ENCODE measurements around the gene CDH24. TPM values are rescaled to one million over a fixed set of nuclear protein-coding genes. Genes with fewer than 3 reads are reported as not detected.
A peak's percentile ranks its signal among the peaks of the same experiment; 100 is the strongest.
"Not testable (repeated sequence)": the region's sequence is repeated elsewhere in the genome, so short reads cannot be mapped to it uniquely, and the experiment has no call there.

Gene CDH24
- total RNA-seq, 1 experiment from 2014 or later, result 9.1 TPM

DNA sequence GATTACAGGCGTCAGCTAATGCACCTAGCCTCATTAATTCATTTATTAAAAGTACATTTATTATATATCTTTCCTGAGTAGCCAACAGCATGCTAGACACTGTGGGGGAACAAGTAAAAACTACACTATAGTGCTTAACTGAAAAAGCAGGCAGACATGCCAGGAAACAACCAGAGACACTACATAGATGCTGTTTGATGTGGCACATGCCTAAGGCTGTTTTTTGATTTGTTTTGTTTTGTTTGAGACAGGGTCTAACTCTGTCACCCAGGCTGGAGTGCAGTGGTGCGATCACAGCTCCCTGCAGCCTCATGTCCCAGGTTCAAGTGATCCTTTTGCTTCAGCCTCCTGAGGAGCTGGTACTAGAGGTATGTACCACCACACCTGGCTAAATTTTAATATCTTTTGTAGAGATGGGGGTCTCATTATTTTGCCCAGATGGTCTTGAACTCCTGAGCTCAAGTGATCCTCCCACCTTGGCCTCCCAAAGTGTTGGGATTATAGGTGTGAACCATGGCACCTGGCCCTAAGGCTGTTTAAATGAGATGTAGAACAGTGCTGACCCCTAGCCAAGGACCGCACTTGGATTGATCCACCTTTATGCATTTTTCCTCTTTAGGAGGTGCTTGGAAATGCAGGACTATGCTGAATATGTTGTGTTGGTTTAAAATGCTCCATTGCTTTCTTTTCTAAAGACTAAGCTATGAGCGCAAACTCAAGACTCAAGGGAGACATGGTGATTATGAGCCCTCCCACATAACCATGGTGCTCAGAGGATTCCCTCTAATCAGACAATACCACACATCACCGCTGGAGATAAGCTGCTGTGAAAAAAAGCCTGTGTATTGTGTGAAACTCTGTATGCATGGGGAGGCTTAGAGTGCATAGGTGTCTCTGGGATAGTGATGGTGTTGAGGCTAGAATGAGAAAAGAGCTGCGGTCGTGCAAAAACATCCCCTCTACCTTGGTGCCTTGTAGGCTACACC is 36.9 kb downstream of the CDH24 start:
- DNase-seq (ENCODE audit: low read depth in 1 of 2, low spot score in 2 of 2), result no peak
- Histone ChIP-seq H3K9me3 (replicated peaks) (no peaks in the 10 kb centered on the region), H3K4me1 (replicated peaks) (peaks cover 5% of the 10 kb centered on the region), H3K27me3 (replicated peaks) (no peaks in the 10 kb centered on the region), H3K27ac (no peak overlapping the region), H3K4me3 (no peak overlapping the region), H3K36me3 (peaks cover 6% of the 10 kb centered on the region)

DNA sequence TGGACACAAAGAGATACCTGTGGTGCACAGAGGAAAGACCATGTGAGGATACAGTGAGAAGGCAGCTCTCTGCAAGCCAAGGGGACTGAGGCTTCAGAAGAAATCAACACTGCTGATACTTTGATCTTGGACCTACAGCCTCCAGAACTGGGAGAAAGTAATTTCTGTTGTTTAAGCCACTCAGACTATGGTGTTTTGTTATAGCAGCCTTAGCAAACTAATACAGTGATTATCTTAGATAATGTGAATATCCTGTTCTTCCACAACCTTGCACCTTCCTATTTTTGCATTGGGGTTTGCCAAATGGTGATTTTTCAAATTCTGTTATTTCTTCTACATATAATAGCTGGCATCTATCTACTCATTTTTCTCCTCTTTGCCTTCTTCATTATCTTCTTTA is 39.2 kb downstream of the CDH24 start:
- no peaks in the 10 kb centered on the region for H3K9me3 ChIP-seq (replicated peaks)
- H3K27ac ChIP-seq, result no peak overlapping the region
- no peaks in the 10 kb centered on the region for H3K27me3 ChIP-seq (replicated peaks)
- peaks cover 5% of the 10 kb centered on the region for H3K4me1 ChIP-seq (replicated peaks)
- DNase-seq (ENCODE audit: low read depth in 1 of 2, low spot score in 2 of 2), result no peak
- H3K4me3 ChIP-seq, result no peak overlapping the region
- no peaks in the 10 kb centered on the region for H3K36me3 ChIP-seq

DNA sequence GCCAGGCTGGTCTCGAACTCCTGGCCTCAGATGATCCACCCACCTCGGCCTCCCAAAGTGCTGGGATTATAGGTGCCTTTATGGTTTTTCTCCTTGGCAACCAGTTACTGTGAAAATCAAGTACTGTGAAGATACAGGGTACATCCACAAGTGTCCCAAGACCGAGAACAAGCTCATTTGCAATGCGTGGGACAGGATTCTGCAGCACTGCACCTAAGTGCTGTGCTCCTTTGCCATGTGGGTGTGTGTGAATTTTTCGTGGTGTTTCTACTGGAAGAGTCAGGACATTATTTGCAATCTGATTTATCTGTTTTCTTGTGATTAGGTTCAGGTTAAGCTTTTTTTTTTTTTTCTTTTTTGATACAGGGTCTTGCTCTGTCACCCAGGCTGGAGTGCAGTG is 40.2 kb downstream of the CDH24 start:
- no peaks in the 10 kb centered on the region for H3K27me3 ChIP-seq (replicated peaks)
- no peaks in the 10 kb centered on the region for H3K9me3 ChIP-seq (replicated peaks)
- DNase-seq (ENCODE audit: low read depth in 1 of 2, low spot score in 2 of 2), result no peak
- H3K27ac ChIP-seq, result no peak overlapping the region
- no peak overlapping the region for H3K4me3 ChIP-seq
- peaks cover 5% of the 10 kb centered on the region for H3K4me1 ChIP-seq (replicated peaks)
- no peaks in the 10 kb centered on the region for H3K36me3 ChIP-seq

DNA sequence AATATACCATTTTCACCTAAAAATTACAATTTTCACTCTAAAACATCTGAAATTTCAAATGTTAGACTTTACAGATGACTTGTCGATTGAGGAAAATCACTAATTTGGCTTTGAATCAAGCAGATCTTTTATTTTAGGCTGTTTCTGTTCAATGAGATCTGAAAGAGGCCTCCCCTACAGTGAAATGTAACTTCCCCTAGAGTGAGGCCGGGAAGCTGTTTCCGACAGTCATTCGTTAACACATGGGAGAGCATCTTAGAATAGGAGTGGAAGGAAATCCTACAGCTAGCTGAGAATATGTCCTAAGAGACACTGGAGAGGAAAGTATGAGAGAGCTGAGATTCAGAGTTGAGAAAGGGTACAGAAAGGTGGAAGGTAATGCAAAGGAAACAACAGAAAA is 41.7 kb downstream of the CDH24 start:
- H3K27ac ChIP-seq, result no peak overlapping the region
- no peak for DNase-seq (ENCODE audit: low read depth in 1 of 2, low spot score in 2 of 2)
- no peaks in the 10 kb centered on the region for H3K36me3 ChIP-seq
- H3K9me3 ChIP-seq (replicated peaks), result no peaks in the 10 kb centered on the region
- H3K4me3 ChIP-seq, result no peak overlapping the region
- H3K4me1 ChIP-seq (replicated peaks), result peaks cover 5% of the 10 kb centered on the region
- H3K27me3 ChIP-seq (replicated peaks), result no peaks in the 10 kb centered on the region

DNA sequence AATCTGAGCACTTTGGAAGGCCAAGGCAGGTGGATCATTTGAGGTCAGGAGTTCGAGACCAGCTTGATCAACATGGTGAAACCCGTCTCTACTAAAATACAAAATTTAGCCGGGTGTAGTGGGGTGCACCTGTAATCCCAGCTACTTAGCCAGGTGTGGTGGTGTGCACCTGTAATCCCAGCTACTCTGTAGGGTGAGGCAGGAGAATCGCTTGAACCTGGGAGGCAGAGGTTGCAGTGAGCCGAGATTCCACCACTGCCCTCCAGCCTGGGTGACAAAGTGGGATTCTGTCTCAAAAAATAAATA is 43.6 kb downstream of the CDH24 start:
- not testable (repeated sequence) for H3K36me3 ChIP-seq; H3K27me3 ChIP-seq (replicated peaks); H3K9me3 ChIP-seq (replicated peaks); H3K27ac ChIP-seq; H3K4me3 ChIP-seq; DNase-seq (ENCODE audit: low read depth in 1 of 2, low spot score in 2 of 2)
- H3K4me1 ChIP-seq (replicated peaks), result peaks cover 24% of the 10 kb centered on the region

DNA sequence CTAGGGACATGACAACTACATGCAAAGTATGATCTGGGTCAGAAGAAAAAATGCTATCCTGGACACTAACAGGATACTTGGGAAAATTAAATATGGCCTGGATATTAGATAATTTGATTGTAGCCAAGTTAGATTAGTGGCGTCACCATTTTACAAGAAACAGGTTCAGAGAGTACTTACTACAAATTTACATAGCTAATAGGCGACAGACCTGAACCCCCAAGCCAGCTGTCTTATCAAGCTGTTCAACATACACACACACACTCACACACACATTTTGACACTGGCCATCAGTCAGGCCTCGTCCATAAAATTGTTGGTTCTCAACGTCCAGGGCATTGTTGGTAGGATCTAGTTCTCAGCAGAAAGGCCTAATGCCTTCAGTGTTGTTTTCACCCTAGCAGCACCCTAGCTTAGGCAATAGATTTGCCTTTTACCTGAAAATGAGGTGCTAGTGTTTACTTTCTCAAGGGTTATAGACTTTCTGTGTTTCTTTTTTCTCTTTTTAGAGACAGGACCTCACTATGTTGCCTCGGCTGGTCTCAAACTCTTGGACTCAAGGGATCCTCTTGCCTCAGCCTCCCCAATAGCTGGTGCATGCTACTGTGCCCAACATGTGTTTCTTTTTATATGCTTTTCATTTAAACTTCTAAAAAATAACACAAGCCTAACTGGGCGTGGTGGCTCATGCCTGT is 44.1 kb downstream of the CDH24 start:
- no peaks in the 10 kb centered on the region for H3K27me3 ChIP-seq (replicated peaks)
- H3K4me3 ChIP-seq, result no peak overlapping the region
- no peak for DNase-seq (ENCODE audit: low read depth in 1 of 2, low spot score in 2 of 2)
- H3K4me1 ChIP-seq (replicated peaks), result peaks cover 26% of the 10 kb centered on the region
- H3K27ac ChIP-seq, result no peak overlapping the region
- no peaks in the 10 kb centered on the region for H3K9me3 ChIP-seq (replicated peaks)
- H3K36me3 ChIP-seq, result no peaks in the 10 kb centered on the region

DNA sequence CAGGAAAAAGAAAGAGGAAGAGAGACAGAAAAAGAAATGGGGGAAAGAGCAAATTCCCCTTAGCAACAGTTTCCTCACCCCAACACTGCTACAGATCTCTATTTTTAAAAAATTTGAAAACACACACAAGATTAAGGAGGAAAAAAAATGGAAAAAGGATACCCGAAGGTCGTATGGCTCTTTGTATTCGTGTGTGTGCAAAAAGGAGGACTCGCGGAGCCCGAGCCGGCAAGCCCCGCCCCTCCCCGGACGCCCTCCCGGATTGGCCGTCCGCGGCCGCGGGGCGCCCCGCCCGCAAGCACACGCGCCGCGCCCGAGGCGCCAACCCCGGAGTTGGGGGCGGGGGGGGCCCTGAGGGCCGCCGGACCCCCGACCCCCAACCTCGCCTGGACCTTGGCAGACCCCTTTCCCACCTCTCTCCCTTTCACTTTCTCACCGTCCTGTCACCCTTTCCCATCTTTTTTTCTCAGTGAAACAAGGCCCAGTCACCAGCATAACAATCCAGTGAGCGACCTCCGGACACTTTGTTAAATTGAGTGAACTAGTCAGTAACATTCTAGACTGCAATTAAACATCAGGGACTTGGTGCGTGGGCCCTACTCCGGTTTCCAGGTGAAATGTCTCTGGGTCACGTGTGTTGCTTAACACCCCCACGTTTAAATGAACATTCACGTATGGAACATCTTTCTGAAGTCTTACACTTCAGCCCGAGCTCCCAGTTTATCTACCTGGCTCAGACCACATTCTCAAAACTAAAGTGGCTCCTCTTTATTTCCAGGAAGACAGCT is 47.2 kb downstream of the CDH24 start, which contains the start of gene C14orf93:
C14orf93 (minus strand) TSS at position 205 of the 788 bp plus-strand sequence. CDS start 11,120 bp downstream, outside the sequence.
- Histone ChIP-seq H3K36me3 (no peaks in the 10 kb centered on the region), H3K4me1 (replicated peaks) (peaks cover 33% of the 10 kb centered on the region), H3K27me3 (replicated peaks) (no peaks in the 10 kb centered on the region), H3K9me3 (replicated peaks) (no peaks in the 10 kb centered on the region), H3K27ac (peak within 1 kb of the TSS; percentile 54), H3K4me3 (peak within 1 kb of the TSS; percentile 50)
- DNase-seq (ENCODE audit: low read depth in 1 of 2, low spot score in 2 of 2), result peak; percentile 75 to 79

DNA sequence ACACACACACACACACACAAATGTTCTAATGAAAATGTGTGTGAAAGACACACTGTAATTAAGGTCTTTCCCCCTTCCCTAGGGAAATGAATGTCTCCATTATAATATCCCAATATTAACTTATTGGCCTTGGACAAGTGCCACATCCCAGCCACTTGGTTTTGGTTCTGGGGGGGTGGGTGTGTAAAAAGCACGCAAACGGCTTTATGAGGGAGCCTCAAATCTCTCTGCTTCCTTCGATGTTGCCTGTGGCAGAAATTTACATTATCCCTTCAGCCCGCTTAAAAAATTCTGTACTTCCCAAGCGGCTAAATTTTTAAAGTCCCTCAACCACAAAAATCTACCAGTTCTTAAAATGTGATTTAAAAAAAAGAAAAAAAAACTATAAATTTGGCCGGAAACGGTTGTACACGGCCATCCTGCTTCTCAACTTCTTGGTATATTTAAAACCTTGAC is 47.8 kb downstream of the CDH24 start:
- Histone ChIP-seq H3K27ac (peak overlapping the region; percentile 54), H3K4me1 (replicated peaks) (peaks cover 33% of the 10 kb centered on the region), H3K9me3 (replicated peaks) (no peaks in the 10 kb centered on the region), H3K27me3 (replicated peaks) (no peaks in the 10 kb centered on the region), H3K36me3 (no peaks in the 10 kb centered on the region), H3K4me3 (peak overlapping the region; percentile 50)
- DNase-seq (ENCODE audit: low read depth in 1 of 2, low spot score in 2 of 2), result no peak

DNA sequence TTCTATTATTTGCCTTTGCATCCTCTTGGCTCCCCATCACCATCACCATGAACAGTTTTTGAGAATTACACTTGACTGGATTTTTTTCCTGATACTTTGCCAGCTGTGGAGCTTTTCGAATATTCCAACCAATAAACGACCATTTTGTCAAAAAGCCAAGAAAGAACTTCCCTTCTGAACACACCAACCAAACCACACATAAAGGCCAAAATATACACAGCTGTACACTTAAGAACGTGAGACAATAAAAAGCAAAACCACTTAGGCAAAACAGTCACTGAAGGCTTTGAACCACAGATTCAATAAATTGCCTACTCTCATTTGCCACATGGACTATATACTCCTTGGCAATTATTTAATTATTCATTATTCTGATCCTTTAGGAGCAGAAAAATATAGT is 48.5 kb downstream of the CDH24 start:
- no peak overlapping the region for H3K4me3 ChIP-seq
- DNase-seq (ENCODE audit: low read depth in 1 of 2, low spot score in 2 of 2), result peak in 1 of 2 experiments; percentile 9
- H3K9me3 ChIP-seq (replicated peaks), result no peaks in the 10 kb centered on the region
- H3K36me3 ChIP-seq, result no peaks in the 10 kb centered on the region
- peaks cover 33% of the 10 kb centered on the region for H3K4me1 ChIP-seq (replicated peaks)
- no peak overlapping the region for H3K27ac ChIP-seq
- no peaks in the 10 kb centered on the region for H3K27me3 ChIP-seq (replicated peaks)

DNA sequence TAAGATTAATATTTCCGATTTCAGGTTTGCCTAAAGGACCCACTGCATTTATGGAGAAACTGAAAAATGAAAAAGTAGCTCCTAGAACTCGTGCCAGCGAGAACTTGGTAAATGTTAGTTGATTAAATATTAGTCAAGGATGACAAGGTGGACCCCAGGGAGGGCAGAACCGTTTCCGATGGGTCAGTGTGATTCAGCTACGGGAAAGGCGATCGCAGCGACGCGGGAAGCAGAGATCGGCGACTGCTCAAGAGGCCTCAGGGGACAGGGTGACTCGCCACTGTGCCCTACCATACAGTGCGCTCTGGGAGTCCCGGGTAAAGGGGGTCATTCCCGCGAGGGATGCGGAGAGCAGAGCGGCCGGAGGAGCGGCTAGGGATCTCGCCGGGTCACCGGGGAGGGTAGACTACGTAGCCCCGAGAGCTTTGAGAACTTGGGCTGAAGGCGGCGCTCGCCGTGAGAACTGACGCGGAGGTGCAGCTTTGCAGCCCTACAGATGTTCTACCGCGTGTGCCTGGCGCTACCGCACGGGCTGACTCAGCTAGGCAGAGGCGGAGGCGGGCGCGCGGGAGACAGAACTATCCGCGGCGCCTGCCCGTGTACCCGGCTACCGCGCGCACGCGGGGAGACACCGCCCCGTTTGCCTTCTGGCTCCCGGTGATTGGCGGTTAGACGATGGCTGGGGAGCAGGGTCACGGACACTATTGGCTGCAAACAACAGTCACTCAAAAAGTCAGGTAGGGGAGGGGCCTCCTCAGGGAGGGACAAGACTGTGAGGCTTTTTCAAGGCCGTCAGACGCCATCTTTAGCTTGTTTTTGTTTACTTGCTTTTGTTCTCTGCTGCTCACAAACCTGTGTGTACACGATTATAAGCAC is 50.5 kb downstream of the CDH24 start:
- peaks cover 33% of the 10 kb centered on the region for H3K4me1 ChIP-seq (replicated peaks)
- no peaks in the 10 kb centered on the region for H3K36me3 ChIP-seq
- DNase-seq (ENCODE audit: low read depth in 1 of 2, low spot score in 2 of 2), result peak; percentile 96
- no peaks in the 10 kb centered on the region for H3K27me3 ChIP-seq (replicated peaks)
- H3K4me3 ChIP-seq, result peak overlapping the region; percentile 48
- H3K9me3 ChIP-seq (replicated peaks), result no peaks in the 10 kb centered on the region
- H3K27ac ChIP-seq, result peak overlapping the region; percentile 58

DNA sequence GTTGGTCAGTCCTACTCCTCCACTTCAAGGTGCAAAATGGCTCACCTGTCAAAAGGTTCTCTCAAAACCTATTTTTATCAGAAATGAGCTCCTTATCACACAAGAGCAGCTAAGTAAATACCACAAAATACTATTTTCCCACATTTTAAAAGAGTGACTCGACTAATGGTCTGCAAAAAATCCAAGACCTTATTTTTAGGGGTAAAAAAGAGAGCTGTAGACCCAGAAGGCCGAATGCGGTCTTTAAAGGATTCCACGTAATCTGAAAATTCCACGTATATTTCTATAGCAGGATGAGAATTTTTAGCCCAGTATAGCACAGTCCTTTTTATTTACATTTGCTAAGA is 51.2 kb downstream of the CDH24 start:
- H3K27ac ChIP-seq, result peak overlapping the region; percentile 58
- H3K4me3 ChIP-seq, result peak overlapping the region; percentile 48
- peak in 1 of 2 experiments; percentile 11 for DNase-seq (ENCODE audit: low read depth in 1 of 2, low spot score in 2 of 2)
- H3K27me3 ChIP-seq (replicated peaks), result no peaks in the 10 kb centered on the region
- no peaks in the 10 kb centered on the region for H3K9me3 ChIP-seq (replicated peaks)
- H3K36me3 ChIP-seq, result no peaks in the 10 kb centered on the region
- H3K4me1 ChIP-seq (replicated peaks), result peaks cover 33% of the 10 kb centered on the region

DNA sequence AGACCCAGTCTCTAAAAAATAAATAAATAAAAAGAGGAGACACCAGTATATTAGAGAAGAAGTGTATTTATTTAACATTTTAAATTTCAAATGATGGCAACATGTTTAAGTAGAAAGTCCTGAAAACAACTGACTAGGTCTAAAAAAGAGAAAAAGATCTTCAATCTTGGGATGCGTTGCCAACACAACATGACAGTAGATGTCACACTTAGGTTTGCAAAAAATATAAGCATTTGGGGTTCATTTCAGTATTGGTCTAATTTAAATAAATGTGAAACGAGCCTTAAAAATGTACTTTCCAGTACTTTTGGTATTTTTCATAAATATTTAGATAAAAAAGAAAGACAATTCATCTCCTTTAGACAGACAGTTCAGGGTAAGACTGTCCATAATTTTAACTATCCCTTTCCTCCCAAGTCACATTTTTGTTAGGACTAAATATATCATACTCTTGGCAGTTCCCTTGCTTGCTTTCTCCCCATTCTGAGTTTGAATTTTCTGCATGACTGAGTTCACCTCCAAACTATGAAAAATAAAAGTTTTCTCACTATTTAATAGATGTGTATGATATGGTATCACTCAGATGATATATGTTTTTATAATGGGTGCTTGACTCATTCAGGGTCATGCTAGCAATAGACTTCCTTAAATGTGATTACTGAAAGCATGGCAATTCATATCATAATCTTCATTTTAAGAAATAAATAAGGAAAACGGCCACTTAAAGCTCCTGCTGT is 51.7 kb downstream of the CDH24 start:
- Histone ChIP-seq H3K36me3 (no peaks in the 10 kb centered on the region), H3K9me3 (replicated peaks) (no peaks in the 10 kb centered on the region), H3K4me3 (no peak overlapping the region), H3K27me3 (replicated peaks) (no peaks in the 10 kb centered on the region), H3K27ac (no peak overlapping the region), H3K4me1 (replicated peaks) (peaks cover 33% of the 10 kb centered on the region)
- DNase-seq (ENCODE audit: low read depth in 1 of 2, low spot score in 2 of 2), result no peak

All from SJSA1 (cell line).